HEK293T (cell line): ENCODE measurements around the gene ELAC2.

Source experiments
- CTCF ChIA-PET: fragments of 350-600 bp; formaldehyde crosslinking; extraction: SDS; loops from one replicate; lab custom pipeline; 2021; ENCODE audit warnings: antibody characterized with exemption, inconsistent platforms; lab: Yijun Ruan, JAX
- POLR2A ChIA-PET: fragments of 350-600 bp; formaldehyde crosslinking; extraction: SDS; loops from one replicate; lab custom pipeline; 2020; ENCODE audit warnings: antibody characterized with exemption, inconsistent platforms; lab: Yijun Ruan, JAX
- DNase-seq: peaks from one replicate; pipeline ENCODE4 v3.0.0; 2012; ENCODE audit warnings: mixed read lengths; ENCODE audit errors: extremely low spot score
- ARNT ChIP-seq: fragments of 450-650 bp; IDR thresholded peaks from 2 replicates; pipeline ENCODE4 v1.6.1; 2017; ENCODE audit warnings: mild to moderate bottlenecking
- BHLHE40 ChIP-seq: fragments of 450-650 bp; IDR thresholded peaks from 2 replicates; pipeline ENCODE4 v1.6.1; 2016; ENCODE audit warnings: mild to moderate bottlenecking, moderate library complexity, borderline replicate concordance
- CTBP1 ChIP-seq: fragments of 450-650 bp; IDR thresholded peaks from 2 replicates; pipeline ENCODE4 v1.6.1; 2016; ENCODE audit warnings: borderline replicate concordance
- ELF4 ChIP-seq: fragments of 450-650 bp; IDR thresholded peaks from 2 replicates; pipeline ENCODE4 v1.6.1; 2017; ENCODE audit warnings: antibody characterized with exemption
- FOXA1 ChIP-seq: fragments of 450-650 bp; IDR thresholded peaks from 2 replicates; pipeline ENCODE4 v1.6.1; 2016; ENCODE audit warnings: mild to moderate bottlenecking
- FOXK2 ChIP-seq: fragments of 450-650 bp; IDR thresholded peaks from 2 replicates; pipeline ENCODE4 v1.6.1; 2016; ENCODE audit warnings: mild to moderate bottlenecking
- FOXM1 ChIP-seq: fragments of 450-650 bp; IDR thresholded peaks from 2 replicates; pipeline ENCODE4 v1.6.1; 2017; ENCODE audit warnings: mild to moderate bottlenecking, borderline replicate concordance
- HDGF ChIP-seq: fragments of 450-650 bp; IDR thresholded peaks from 2 replicates; pipeline ENCODE4 v1.6.1; 2017; ENCODE audit warnings: antibody characterized with exemption, borderline replicate concordance
- L3MBTL2 ChIP-seq: fragments of 450-650 bp; conservative IDR thresholded peaks from 2 replicates; pipeline ENCODE4 v1.6.1; 2016; ENCODE audit warnings: mild to moderate bottlenecking
- LEF1 ChIP-seq: fragments of 450-650 bp; IDR thresholded peaks from 2 replicates; pipeline ENCODE4 v1.6.1; 2017; ENCODE audit warnings: mild to moderate bottlenecking, borderline replicate concordance
- NFRKB ChIP-seq: fragments of 450-650 bp; IDR thresholded peaks from 2 replicates; pipeline ENCODE4 v1.6.1; 2016; ENCODE audit warnings: mild to moderate bottlenecking, moderate library complexity
- SP1 ChIP-seq: fragments of 450-650 bp; IDR thresholded peaks from 2 replicates; pipeline ENCODE4 v1.6.1; 2017
- SUZ12 ChIP-seq: fragments of 450-650 bp; IDR thresholded peaks from 2 replicates; pipeline ENCODE4 v1.6.1; 2016; ENCODE audit warnings: mild to moderate bottlenecking
- TARDBP ChIP-seq: fragments of 450-650 bp; IDR thresholded peaks from 2 replicates; pipeline ENCODE4 v1.6.1; 2016
- ZNF384 ChIP-seq: fragments of 450-650 bp; IDR thresholded peaks from 2 replicates; pipeline ENCODE4 v1.6.1; 2016
- TF ChIP-seq, protein P1 (sequence below): fragments of 450-650 bp; IDR thresholded peaks from 2 replicates; pipeline ENCODE4 v1.6.1; 2016

ELAC2 gene

DNA sequence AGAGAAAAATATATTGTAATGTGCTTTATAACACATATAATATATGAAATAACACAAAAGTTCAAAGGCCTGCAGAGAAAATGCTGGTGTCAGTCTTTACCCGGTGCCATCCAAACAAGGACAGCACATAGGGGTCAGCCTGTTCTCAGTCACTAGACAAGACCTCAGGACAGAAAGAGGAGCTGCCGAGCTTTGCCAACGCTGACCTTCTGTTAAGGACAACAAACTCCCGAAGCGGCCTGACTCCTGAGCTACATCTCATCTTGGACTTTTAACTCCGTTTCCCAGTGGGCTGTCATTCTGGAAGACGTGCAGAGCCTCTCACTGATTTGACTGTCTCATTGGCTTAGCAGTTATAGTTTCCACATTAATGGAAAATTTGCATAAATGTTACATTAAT, 6.9 kb downstream of the ELAC2 start:
- DNase-seq, result no peak
- TF ChIP-seq FOXM1 (no peak), ARNT (no peak), ELF4 (no peak), TARDBP (no peak), HDGF (no peak), SUZ12 (no peak), BHLHE40 (no peak), L3MBTL2 (no peak), FOXK2 (no peak), NFRKB (no peak), SP1 (no peak), ZNF384 (no peak), FOXA1 (no peak), LEF1 (no peak), CTBP1 (no peak)
- TF ChIP-seq, protein P1, sequence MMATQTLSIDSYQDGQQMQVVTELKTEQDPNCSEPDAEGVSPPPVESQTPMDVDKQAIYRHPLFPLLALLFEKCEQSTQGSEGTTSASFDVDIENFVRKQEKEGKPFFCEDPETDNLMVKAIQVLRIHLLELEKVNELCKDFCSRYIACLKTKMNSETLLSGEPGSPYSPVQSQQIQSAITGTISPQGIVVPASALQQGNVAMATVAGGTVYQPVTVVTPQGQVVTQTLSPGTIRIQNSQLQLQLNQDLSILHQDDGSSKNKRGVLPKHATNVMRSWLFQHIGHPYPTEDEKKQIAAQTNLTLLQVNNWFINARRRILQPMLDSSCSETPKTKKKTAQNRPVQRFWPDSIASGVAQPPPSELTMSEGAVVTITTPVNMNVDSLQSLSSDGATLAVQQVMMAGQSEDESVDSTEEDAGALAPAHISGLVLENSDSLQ, result no peak
- ChIA-PET CTCF (no interaction called here), POLR2A (no interaction called here)

DNA sequence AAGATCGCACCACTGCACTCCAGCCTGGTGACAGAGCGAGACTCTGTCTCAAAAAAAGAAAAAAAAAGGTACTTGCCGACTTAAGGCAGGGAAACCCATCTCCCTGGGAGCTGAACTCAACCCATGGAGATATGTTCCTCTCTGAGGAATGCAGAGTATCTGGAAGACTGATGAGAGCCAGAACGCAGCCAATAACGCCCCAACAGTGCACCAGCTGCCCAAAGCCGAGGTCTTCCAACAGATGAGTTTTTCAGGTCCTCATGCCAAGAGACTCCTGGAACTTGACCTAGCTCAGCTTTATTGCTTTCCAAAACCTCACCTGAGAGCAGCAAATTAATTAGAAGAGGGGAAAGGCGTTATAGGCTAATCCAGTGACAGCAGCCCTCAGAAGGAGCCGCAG, 9.4 kb downstream of the ELAC2 start:
- ChIA-PET POLR2A (interaction anchor here (1.9 kb wide), 1 partner anchor 10 kb away, joined by 9 read pairs; the partner anchor contains the start of gene ELAC2), CTCF (no interaction called here)
- TF ChIP-seq ELF4 (no peak), FOXA1 (no peak), BHLHE40 (no peak), NFRKB (no peak), FOXM1 (no peak), ARNT (no peak), LEF1 (no peak), CTBP1 (no peak), HDGF (no peak), L3MBTL2 (no peak), SUZ12 (no peak), FOXK2 (no peak), SP1 (no peak), ZNF384 (no peak), TARDBP (no peak)
- TF ChIP-seq, protein P1, result no peak
- DNase-seq, result no peak

DNA sequence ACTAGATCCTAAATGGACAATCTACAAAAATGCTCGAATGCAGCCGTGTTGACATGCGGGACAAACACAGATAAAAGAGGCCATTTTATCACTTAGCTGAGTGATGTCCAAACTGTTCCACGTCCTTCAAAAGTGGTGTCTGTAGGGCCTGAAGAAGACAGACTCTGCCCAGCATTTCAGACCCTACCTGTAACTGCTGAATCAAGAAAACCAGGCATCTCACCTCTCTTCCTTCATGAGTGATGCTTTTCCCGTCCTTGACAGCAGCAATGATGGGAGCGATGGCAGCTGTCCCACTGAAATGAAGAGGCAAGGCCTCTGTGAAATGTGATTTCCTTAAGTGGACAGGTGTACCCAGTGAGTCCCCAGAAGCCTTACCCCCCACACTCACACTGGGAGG, 12.3 kb downstream of the ELAC2 start:
- ChIA-PET POLR2A (interaction anchor here (1.9 kb wide), 1 partner anchor 12 kb away, joined by 14 read pairs; the partner anchor contains the start of gene ELAC2), CTCF (no interaction called here)
- TF ChIP-seq SUZ12 (no peak), BHLHE40 (no peak), HDGF (no peak), CTBP1 (no peak), L3MBTL2 (no peak), ARNT (no peak), ELF4 (no peak), FOXM1 (no peak), TARDBP (no peak), NFRKB (no peak), LEF1 (no peak), FOXK2 (no peak), SP1 (no peak), FOXA1 (no peak), ZNF384 (no peak)
- TF ChIP-seq, protein P1, result no peak
- DNase-seq, result no peak

DNA sequence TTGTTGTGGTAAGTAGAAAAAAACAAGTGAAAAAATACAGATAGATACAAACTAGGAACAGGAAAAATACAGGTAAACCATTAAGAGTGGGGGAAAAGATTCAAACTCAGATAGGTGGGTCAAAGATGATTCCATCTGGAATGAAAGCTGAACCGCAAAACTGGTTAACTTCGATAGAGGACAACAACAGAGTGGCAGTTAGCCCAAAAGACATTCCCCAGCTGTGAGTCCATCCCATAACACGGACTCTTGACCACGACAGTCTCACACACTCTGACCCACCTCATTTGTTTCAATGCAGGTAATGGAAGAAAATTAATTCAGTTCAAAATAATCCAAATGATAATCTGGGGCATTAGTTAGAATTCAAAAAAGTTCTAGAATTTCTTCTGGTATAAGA, 13.5 kb downstream of the ELAC2 start:
- no peak for TF ChIP-seq HDGF
- TF ChIP-seq ELF4, result no peak
- no peak for TF ChIP-seq ARNT
- no peak for TF ChIP-seq SUZ12
- TF ChIP-seq NFRKB, result no peak
- no peak for DNase-seq
- ChIA-PET POLR2A (interaction anchor here (0.6 to 1.9 kb wide), 2 partner anchors 13 to 1014 kb away, joined by 4 to 14 read pairs; partner anchors contain the start of gene ELAC2), CTCF (no interaction called here)

DNA sequence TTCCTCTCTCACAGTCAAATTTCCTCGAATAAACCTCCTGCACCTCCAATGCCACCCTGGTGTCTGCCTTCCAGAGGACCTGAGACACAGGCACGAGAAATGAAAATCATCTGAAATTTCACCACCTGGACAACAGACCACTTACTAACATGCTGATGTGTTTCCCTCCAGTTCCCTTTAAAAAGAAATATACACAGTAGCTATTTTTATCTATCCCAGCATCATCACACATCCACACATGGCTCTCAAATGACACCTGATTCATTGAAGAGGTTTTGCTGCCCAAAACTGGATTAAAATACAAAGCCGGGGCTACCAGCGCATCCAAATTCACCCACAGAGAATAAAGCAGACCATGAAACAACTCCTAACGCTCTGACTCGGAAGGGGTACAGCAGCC, 13.9 kb downstream of the ELAC2 start:
- ChIA-PET CTCF (interaction anchor here (0.7 kb wide), 1 partner anchor 255 kb away, joined by 3 read pairs; no protein-coding TSS in a partner anchor), POLR2A (interaction anchor here (1.9 kb wide), 1 partner anchor 14 kb away, joined by 14 read pairs; the partner anchor contains the start of gene ELAC2)
- TF ChIP-seq FOXM1, result no peak
- DNase-seq, result no peak

DNA sequence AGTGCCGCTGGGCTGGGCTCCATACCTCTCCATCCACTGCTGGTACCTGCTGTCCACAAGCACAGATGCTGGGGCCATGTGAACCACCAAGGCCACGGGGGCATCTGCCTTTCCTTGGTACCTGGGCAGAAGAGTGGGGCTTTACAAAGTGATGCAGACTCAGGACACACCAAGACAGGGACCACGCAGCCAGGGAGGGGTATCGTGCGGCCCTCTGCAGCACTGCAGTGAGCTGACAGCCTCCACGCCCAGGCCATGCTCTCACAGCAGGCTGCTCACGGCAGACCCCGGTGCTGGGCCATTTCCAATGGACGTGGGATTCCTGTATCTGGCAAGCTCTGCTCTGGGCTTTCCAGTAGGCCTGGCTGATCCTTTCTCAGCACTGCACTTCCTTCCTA, 14.4 kb downstream of the ELAC2 start:
- no peak for TF ChIP-seq ZNF384
- TF ChIP-seq SUZ12, result no peak
- TF ChIP-seq FOXM1, result no peak
- no peak for TF ChIP-seq NFRKB
- TF ChIP-seq ELF4, result no peak
- no peak for TF ChIP-seq TARDBP
- TF ChIP-seq FOXA1, result no peak
- no peak for TF ChIP-seq FOXK2
- TF ChIP-seq, protein P1, result no peak
- no peak for TF ChIP-seq CTBP1
- TF ChIP-seq L3MBTL2, result no peak
- TF ChIP-seq LEF1, result no peak
- TF ChIP-seq SP1, result no peak
- no peak for TF ChIP-seq ARNT
- no peak for TF ChIP-seq HDGF
- TF ChIP-seq BHLHE40, result no peak
- CTCF ChIA-PET, result interaction anchor here (0.7 to 1.0 kb wide), 2 partner anchors 15 to 255 kb away, joined by 3 to 5 read pairs; partner anchors contain the start of gene ELAC2
- POLR2A ChIA-PET, result no interaction called here

More for the DNA sequence above, 14.4 kb downstream of the ELAC2 start:
- no peak for DNase-seq
